GM23338 (cell line): Measurements from ENCODE around the gene DHRS12. TPM values are rescaled to one million over a fixed set of nuclear protein-coding genes. Genes with fewer than 3 reads are reported as not detected.

ENCODE experiments used
- ATAC-seq: fragments of 200-7000 bp; cut with Tn5 transposase; 3 replicates; pipeline ENCODE4 v1.9.1; 2020
- DNase-seq: peaks from one replicate; pipeline ENCODE4 v3.0.0-alpha.2; 2015; ENCODE audit warnings: low spot score
- H2AFZ ChIP-seq: fragments of 200-600 bp; sonication (generic); 2 replicates; pipeline ENCODE4 v1.8.0; 2016; ENCODE audit warnings: antibody characterized with exemption, mild to moderate bottlenecking, moderate library complexity
- H3F3A ChIP-seq: fragments of 200-600 bp; sonication (generic); replicated peaks from 2 replicates; pipeline ENCODE4 v1.8.0; 2017; ENCODE audit warnings: antibody characterized with exemption, mixed run types, low read depth
- H3K27ac ChIP-seq: fragments of 200-600 bp; sonication (generic); 2 replicates; pipeline ENCODE4 v1.6.1; 2016; ENCODE audit warnings: low read depth
- H3K27me3 ChIP-seq: fragments of 200-600 bp; sonication (generic); 2 replicates; pipeline ENCODE4 v1.8.0; 2016; ENCODE audit warnings: mild to moderate bottlenecking, mixed run types, moderate library complexity; ENCODE audit not compliant: insufficient read depth
- H3K36me3 ChIP-seq: fragments of 200-600 bp; sonication (generic); 2 replicates; pipeline ENCODE4 v1.8.0; 2016; ENCODE audit warnings: mild to moderate bottlenecking; ENCODE audit not compliant: insufficient read depth
- H3K4me1 ChIP-seq: fragments of 200-600 bp; sonication (generic); 2 replicates; pipeline ENCODE4 v1.8.0; 2016; ENCODE audit warnings: mild to moderate bottlenecking, moderate library complexity; ENCODE audit not compliant: insufficient read depth
- H3K4me2 ChIP-seq: fragments of 200-600 bp; sonication (generic); 2 replicates; pipeline ENCODE4 v1.7.1; 2017; ENCODE audit warnings: mixed run types
- H3K4me3 ChIP-seq: fragments of 200-600 bp; sonication (generic); 2 replicates; pipeline ENCODE4 v1.6.1; 2016; ENCODE audit warnings: mixed run types
- H3K79me2 ChIP-seq: fragments of 200-600 bp; sonication (generic); replicated peaks from 2 replicates; pipeline ENCODE4 v1.8.0; 2017; ENCODE audit warnings: mild to moderate bottlenecking; ENCODE audit not compliant: insufficient read depth
- H3K9me2 ChIP-seq: fragments of 200-600 bp; sonication (generic); 2 replicates; pipeline ENCODE4 v1.8.0; 2017; ENCODE audit not compliant: insufficient read depth
- H4K20me1 ChIP-seq: fragments of 200-600 bp; sonication (generic); replicated peaks from 2 replicates; pipeline ENCODE4 v1.8.0; 2017; ENCODE audit warnings: mild to moderate bottlenecking; ENCODE audit not compliant: insufficient read depth
- H3K27ac Mint-ChIP-seq: 2 replicates; pipeline ENCODE4 v1.8.0; 2020; ENCODE audit warnings: inconsistent platforms, mild to moderate bottlenecking, moderate library complexity, mixed read lengths
- H3K27me3 Mint-ChIP-seq: 3 replicates; pipeline ENCODE4 v1.8.0; 2022; ENCODE audit warnings: low read depth, mild to moderate bottlenecking, moderate library complexity, mixed read lengths, inconsistent platforms; ENCODE audit not compliant: insufficient read depth, poor library complexity
- H3K36me3 Mint-ChIP-seq: 3 replicates; pipeline ENCODE4 v1.8.0; 2021; ENCODE audit warnings: low read depth, mild to moderate bottlenecking, inconsistent platforms, moderate library complexity, mixed read lengths
- H3K4me1 Mint-ChIP-seq: 3 replicates; pipeline ENCODE4 v1.8.0; 2020; ENCODE audit warnings: mild to moderate bottlenecking, inconsistent platforms, mixed read lengths
- H3K4me3 Mint-ChIP-seq: 3 replicates; pipeline ENCODE4 v1.8.0; 2021; ENCODE audit warnings: moderate library complexity, mild to moderate bottlenecking, inconsistent platforms, mixed read lengths
- H3K9me3 Mint-ChIP-seq: 3 replicates; pipeline ENCODE4 v1.8.0; 2020; ENCODE audit warnings: moderate library complexity, mild to moderate bottlenecking, inconsistent platforms, mixed read lengths
- CREB1 ChIP-seq: fragments of 250-450 bp; sonication (Bioruptor Pico); IDR thresholded peaks from 2 replicates; pipeline ENCODE4 v1.5.0; 2020; ENCODE audit warnings: low read depth, mild to moderate bottlenecking, moderate library complexity
- CTCF ChIP-seq, 2 experiments: fragments of 200-600 bp in 1 of 2; sonication (generic) in 1 of 2; conservative IDR thresholded peaks; 2 replicates each; pipeline versions ENCODE4 v1.5.1 to v1.6.1; 2016 to 2017; ENCODE audit warnings: antibody characterized with exemption in 2 of 2, low read depth in 2 of 2, mild to moderate bottlenecking in 2 of 2, moderate library complexity in 1 of 2
- EZH2phosphoT487 ChIP-seq: fragments of 200-600 bp; sonication (generic); IDR thresholded peaks from one replicate; pipeline ENCODE4 v1.8.1; 2018; ENCODE audit warnings: antibody characterized with exemption; ENCODE audit not compliant: unreplicated experiment
- JUNB ChIP-seq: IDR thresholded peaks from one replicate; pipeline ENCODE4 v1.6.1; 2016; ENCODE audit warnings: antibody characterized with exemption; ENCODE audit not compliant: unreplicated experiment
- NANOG ChIP-seq: IDR thresholded peaks from 2 replicates; pipeline ENCODE4 v1.6.1; 2016; ENCODE audit warnings: antibody characterized with exemption, borderline replicate concordance
- ZNF114 ChIP-seq: fragments of 250-450 bp; sonication (Bioruptor Pico); IDR thresholded peaks from 2 replicates; pipeline ENCODE4 v1.5.0; 2020; ENCODE audit warnings: mild to moderate bottlenecking, moderate library complexity
- ZNF331 ChIP-seq: fragments of 250-450 bp; sonication (Bioruptor Pico); IDR thresholded peaks from 2 replicates; pipeline ENCODE4 v1.5.0; 2020; ENCODE audit warnings: low read depth, mild to moderate bottlenecking, moderate library complexity
- ZNF462 ChIP-seq: fragments of 250-450 bp; sonication (Bioruptor Pico); IDR thresholded peaks from 2 replicates; pipeline ENCODE4 v1.5.0; 2020; ENCODE audit warnings: mild to moderate bottlenecking, moderate library complexity
- polyA plus RNA-seq: library from polyadenylated mRNA; unstranded; fragments of >200 nt; fragmentation: Nextera tagmentation; extraction: Ambion mirVana; gene quantifications from 2 replicates; pipeline ENCODE4 v1.2.1, GENCODE V29; 2016
- total RNA-seq: library from RNA; depleted of rRNA; stranded (reverse); fragments of >200 nt; shearing (Covaris generic); gene quantifications from 2 replicates; pipeline ENCODE4 v1.2.3, GENCODE V29; 2014

DHRS12 gene
- total and polyA plus RNA-seq, 2 experiments from 2014 or later: 4.6 to 12.2 TPM

- no peak overlapping the region for H2AFZ ChIP-seq
- H3K79me2 ChIP-seq: no peaks in the 10 kb centered on the region
- peaks cover 19% of the 10 kb centered on the region for H3K4me1 ChIP-seq
- Mint-ChIP-seq H3K4me1 (peaks cover 33% of the 10 kb centered on the region), H3K9me3 (no peaks in the 10 kb centered on the region), H3K36me3 (no peaks in the 10 kb centered on the region; the same call in 2 of the 3 replicates), H3K27me3 (peaks cover 23% of the 10 kb centered on the region), H3K27ac (no peak overlapping the region), H3K4me3 (no peak overlapping the region)
- no peaks in the 10 kb centered on the region for H4K20me1 ChIP-seq
- H3K27me3 ChIP-seq: no peaks in the 10 kb centered on the region
- ATAC-seq (no peak), DNase-seq (no peak)
- no peak overlapping the region; the same call in 1 of the 2 replicates for H3K27ac ChIP-seq
- H3K4me2 ChIP-seq: no peak overlapping the region
- H3K9me2 ChIP-seq: no peaks in the 10 kb centered on the region
- H3K4me3 ChIP-seq: no peak overlapping the region
- H3F3A ChIP-seq: 0 out of 2 replicates have a peak, but pooled peaks cover 4% of the 10 kb centered on the region
- TF ChIP-seq ZNF331 (CRISPR knock-in tag) (no peak), NANOG (no peak), CREB1 (no peak), ZNF462 (CRISPR knock-in tag) (no peak), EZH2phosphoT487 (no peak), CTCF (conservative IDR thresholded peaks at IDR 0.05; ENCODE audit: low read depth in 2 of 2) (no peak), JUNB (no peak), ZNF114 (CRISPR knock-in tag) (no peak)
- H3K36me3 ChIP-seq: 0 out of 2 replicates have a peak, but pooled peaks cover 3% of the 10 kb centered on the region
These were observed 33.8 kb downstream of the DHRS12 start for GRCh38 chr13:51770160-51770559.
